Body of pancreas (tissue), 4 donors: ENCODE results near the gene RNF13.

Source experiments
- CTCF ChIP-seq, 7 experiments: fragments of 450-650 bp in 4 of 7; fragments of 200-600 bp in 3 of 7; sonication (generic) in 3 of 7; IDR thresholded peaks; one replicate each; pipeline ENCODE4 v1.5.1; 2016 to 2019; ENCODE audit warnings: antibody characterized with exemption in 7 of 7
- POLR2A ChIP-seq, 3 donors: fragments of 450-650 bp; IDR thresholded peaks; one replicate each; pipeline ENCODE4 v1.6.1; 2016; ENCODE audit warnings: antibody characterized with exemption in 3 of 3, mild to moderate bottlenecking in 2 of 3

- TF ChIP-seq CTCF (IDR thresholded peaks at IDR 0.05) (no peak), POLR2A (IDR thresholded peaks at IDR 0.05) (no peak)
These were observed 152.3 kb downstream of the RNF13 start for GRCh38 chr3:149965278-149965677.
